HG02588 (cell line): ENCODE results near the gene POU6F2.
"Not testable (repeated sequence)": the region's sequence is repeated elsewhere in the genome, so short reads cannot be mapped to it uniquely, and the experiment has no call there.

Experiments
- ATAC-seq: cut with Tn5 transposase; IDR thresholded peaks from one replicate; pipeline ENCODE4 v1.9.1; 2021; ENCODE audit warnings: mild to moderate bottlenecking, moderate library complexity; ENCODE audit not compliant: unreplicated experiment

Gene POU6F2

GRCh38 chr7:38978491-38978890 is 782 bp downstream of the POU6F2 start:
- ATAC-seq, result no peak

DNA sequence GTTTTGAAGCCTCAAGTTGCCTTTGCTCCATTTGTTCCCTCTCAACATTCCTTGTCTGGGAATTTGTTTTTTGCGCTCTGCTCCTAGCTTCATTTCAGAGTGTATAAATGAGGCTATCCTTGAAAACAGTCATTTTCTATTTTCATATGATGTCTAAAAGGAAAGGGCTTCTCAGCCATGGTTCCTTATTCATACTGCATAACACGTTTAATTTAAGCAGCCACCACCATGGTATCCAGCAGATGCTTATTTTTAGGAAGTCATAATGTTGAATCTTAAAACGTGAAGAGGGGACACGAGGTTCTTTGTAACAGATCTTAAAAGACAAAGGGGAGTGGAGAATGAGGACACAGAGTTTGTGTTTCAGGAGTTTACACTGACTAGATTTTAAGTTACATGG is 14.5 kb downstream of the POU6F2 start:
- no peak for ATAC-seq

DNA sequence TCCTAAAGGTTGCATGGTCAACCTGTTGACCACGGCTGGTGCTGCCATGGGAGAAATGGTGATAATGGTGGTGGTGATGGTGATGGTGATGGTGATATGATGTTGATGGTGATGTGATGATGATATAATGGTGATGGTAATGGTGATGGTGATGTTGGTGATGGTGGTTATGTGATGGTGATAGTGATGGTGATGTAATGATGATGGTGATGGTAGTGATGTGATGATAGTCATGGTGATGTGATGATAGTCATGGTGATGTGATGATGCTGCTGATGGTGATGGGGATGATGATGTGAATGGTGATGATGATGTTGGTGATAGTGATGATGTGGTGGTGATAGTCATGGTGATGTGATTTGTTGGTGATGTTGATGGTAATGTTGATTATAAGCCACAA is 23.9 kb downstream of the POU6F2 start:
- ATAC-seq, result no peak

DNA sequence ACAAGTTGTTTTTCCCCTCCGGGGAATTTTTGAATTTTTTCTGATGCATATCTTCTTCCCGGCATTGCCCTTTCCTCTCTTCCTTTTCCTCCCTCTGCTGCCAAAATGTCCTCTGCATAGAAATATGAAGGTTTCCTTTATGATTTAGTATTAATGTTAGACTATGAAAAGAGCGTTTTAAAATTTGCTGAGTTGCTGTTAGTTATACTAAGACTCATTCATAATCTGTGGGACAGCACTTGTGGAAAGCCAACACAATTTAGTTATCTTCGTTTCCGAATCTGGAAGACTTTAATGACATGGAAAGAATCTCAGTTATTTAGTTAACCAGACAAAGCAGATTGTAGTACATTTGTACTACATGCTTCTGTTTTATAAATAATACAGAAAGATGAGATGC is 25.0 kb downstream of the POU6F2 start:
- ATAC-seq, result no peak

DNA sequence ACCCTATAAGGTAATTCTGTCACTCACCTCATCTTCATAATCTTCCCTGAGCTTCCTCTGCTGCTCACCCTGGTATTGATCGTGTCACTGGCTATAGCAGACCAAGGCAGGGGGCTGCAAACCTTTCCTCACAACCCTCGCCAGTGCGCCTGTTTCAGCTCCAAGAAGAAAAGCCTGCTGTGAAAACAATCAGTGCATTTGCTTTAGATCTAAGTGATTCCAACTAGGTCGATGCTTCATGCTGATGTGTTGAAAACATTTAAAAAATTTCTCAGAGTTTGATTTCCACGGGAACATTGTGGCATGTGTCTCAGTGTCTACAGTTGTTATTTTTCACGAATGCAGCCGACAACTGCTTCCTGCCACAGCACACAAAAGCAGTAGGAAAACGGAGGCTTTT is 27.3 kb downstream of the POU6F2 start:
- ATAC-seq, result no peak

- ATAC-seq, result no peak
Measured at GRCh38 chr7:39005461-39005860, 27.8 kb downstream of the POU6F2 start.

- ATAC-seq, result not testable (repeated sequence)
Measured at GRCh38 chr7:39013049-39013939, 35.6 kb downstream of the POU6F2 start.

GRCh38 chr7:39016609-39017008 is 38.9 kb downstream of the POU6F2 start:
- ATAC-seq, result no peak

DNA sequence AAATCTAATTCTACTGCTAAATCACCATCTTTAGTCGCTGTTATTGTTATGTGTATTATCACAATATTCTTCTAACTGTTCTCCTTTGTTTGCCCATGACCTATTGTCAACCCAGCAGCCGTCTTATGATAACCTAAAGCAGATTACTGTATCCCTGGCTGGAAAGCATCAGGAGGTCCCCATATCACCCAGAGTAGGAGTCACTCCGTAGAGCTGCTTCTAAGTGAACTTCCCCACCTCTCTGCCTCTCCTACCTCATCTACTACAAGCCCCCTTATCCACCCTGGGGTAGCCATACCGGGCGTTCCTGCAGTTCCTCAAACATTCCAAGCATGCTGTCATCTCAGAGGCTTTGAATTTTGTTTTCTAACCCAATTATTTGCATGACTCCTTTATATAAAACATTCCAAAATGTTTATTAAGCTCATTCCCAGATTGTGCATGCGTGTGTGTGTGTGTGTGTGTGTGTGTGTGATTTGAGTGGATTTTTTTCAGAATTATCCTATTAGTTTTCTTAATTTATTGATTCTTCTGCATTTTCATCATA is 39.7 kb downstream of the POU6F2 start:
- no peak for ATAC-seq

- ATAC-seq, result no peak
Measured at GRCh38 chr7:39022796-39023195, 45.1 kb downstream of the POU6F2 start.

DNA sequence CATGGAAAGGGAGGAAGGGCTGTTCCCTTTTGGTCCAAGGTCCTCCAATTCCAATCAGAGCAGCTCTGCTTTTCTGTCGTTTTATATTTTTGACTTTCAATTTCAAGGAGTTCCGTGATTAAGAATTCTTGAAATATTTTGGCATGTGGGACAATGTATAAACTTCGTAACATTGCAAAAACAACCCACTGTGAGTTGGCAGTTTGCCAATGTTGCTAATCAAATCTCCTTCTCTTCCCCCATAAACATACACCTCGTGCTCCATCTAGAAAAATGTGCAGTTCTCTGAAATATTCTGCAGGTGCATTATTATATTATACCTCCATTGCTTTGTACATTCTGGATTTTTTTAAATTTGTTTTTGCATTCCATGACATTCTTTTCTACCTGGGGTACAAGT is 49.8 kb downstream of the POU6F2 start:
- no peak for ATAC-seq

GRCh38 chr7:39033885-39034624 is 56.3 kb downstream of the POU6F2 start:
- no peak for ATAC-seq

- ATAC-seq, result no peak
Measured at GRCh38 chr7:39035156-39035555, 57.4 kb downstream of the POU6F2 start.

DNA sequence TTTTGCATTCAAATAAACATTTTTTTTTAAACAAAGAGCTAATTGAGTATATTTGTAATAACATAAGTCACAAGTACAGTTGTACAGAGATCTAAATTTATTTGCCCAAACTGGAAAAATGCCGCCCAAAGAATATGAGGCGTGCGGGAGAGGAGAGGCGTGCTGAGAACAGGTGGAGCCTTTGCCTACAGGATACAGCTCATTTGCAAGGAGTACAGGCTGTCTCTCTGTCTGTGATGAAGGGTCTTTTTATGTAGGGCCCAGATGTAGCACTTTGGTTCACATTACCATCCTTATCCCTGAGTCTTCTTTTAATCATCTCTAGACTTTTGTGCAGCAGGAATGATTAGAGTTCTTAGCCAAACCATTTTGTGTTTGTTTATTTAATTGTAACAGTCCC is 58.2 kb downstream of the POU6F2 start:
- ATAC-seq, result no peak

- no peak for ATAC-seq
Measured at GRCh38 chr7:39042670-39043069, 65.0 kb downstream of the POU6F2 start.

GRCh38 chr7:39043531-39043930 is 65.8 kb downstream of the POU6F2 start:
- ATAC-seq, result no peak

GRCh38 chr7:39044489-39044888 is 66.8 kb downstream of the POU6F2 start:
- no peak for ATAC-seq

DNA sequence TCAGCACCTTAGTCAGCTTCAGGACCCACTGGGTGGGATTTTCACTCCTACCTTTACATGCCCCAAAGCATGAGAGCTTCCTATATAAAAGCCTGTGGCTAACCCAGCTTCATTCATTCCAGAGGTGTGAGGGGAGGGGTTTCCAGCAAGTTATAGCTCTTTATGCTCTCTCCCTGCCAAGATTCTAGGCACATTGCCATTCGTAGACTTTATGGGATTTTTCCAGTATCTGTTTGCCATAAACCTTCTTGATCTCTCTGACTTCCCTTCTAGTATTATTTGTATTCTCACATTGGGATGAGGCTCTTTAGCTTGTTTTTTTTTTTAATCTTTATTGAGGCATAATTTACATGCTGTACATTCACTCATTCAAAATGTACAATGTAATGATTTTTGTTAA is 67.5 kb downstream of the POU6F2 start:
- no peak for ATAC-seq

DNA sequence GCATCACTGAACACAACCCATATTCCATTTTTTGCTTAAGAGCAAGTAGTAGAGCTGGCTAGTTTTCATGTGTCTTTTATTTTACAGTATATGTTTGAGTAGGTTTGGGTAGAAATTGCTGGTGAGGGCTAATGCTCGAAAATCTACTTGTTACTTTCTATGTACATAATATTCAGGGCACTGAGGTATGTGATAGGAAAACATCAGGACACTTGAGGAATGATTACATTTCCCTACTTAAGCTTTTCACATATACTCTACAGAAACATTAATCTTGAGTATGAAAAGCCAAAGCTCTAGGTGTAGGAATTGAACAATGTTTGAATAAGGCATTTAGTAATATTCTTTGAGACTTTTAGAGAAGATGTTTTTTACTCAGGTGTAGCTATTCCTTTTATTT is 73.6 kb downstream of the POU6F2 start:
- no peak for ATAC-seq

DNA sequence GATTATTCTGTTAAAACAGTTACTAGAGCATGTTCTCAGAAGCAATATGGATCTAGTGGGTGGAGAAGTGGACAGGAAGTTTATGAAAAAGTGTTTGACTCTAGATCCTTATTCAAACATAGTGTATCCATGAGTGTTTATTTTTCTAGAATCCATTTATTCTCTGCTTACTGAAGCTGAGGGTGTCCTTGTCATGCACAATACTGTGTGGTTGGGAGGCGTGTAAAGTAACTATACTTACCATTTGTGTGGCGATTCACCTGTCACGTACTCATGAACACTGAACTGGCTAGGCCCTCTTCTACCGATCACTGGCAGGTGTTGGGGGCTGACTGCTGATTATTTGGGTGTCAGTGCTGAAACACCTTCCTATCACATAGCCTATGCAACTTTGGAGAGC is 74.0 kb downstream of the POU6F2 start:
- ATAC-seq, result no peak

DNA sequence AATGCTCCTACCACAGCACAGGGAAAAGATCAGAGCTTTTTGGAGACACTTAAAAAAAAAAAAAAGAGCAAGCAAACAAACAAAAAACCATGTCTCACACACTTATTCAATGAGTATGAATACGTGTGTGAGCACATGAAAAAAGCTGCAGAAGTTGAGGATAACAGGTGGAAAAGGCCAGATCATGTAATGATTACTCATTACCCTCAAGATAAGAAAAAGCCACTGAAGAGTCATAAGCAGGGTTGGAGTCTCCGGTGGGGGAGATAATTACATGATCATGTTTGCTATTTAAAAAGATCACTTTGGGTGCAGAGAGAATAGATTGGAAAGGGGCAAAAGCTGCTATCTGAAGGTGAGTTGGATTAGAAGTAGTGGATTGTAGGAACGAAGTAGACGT is 77.0 kb downstream of the POU6F2 start:
- ATAC-seq, result no peak

GRCh38 chr7:39056153-39056552 is 78.4 kb downstream of the POU6F2 start:
- no peak for ATAC-seq
